DND-41 (cell line): ENCODE measurements around the gene UNCX.

Source experiments
- ATAC-seq: fragments of 200-7000 bp; cut with Tn5 transposase; 3 replicates; pipeline ENCODE4 v1.9.1; 2021; ENCODE audit warnings: low read depth; ENCODE audit not compliant: insufficient read depth
- DNase-seq: peaks from one replicate; pipeline ENCODE4 v3.0.0-alpha.2; 2020
- H2AFZ ChIP-seq: 2 replicates; pipeline ENCODE4 v1.6.0; 2012; ENCODE audit warnings: low read depth, low read length
- H3K27ac ChIP-seq: 2 replicates; pipeline ENCODE4 v1.5.1; 2012; ENCODE audit warnings: low read length, inconsistent platforms
- H3K27me3 ChIP-seq: fragments of 200-600 bp; sonication (generic); 2 replicates; pipeline ENCODE4 v1.6.0; 2012; ENCODE audit warnings: low read length, mild to moderate bottlenecking, inconsistent platforms; ENCODE audit not compliant: insufficient read depth, poor library complexity
- H3K36me3 ChIP-seq: 2 replicates; pipeline ENCODE4 v1.5.1; 2012; ENCODE audit warnings: low read length, inconsistent platforms; ENCODE audit not compliant: insufficient read depth
- H3K4me1 ChIP-seq: 2 replicates; pipeline ENCODE4 v1.5.1; 2012; ENCODE audit warnings: mild to moderate bottlenecking, low read length; ENCODE audit not compliant: insufficient read depth
- H3K4me2 ChIP-seq: 2 replicates; pipeline ENCODE4 v1.6.0; 2012; ENCODE audit warnings: mild to moderate bottlenecking, moderate library complexity, low read length, inconsistent platforms; ENCODE audit not compliant: insufficient read depth
- H3K4me3 ChIP-seq, 2 experiments: fragments of 200-600 bp in 1 of 2; shearing (Covaris generic) in 1 of 2; 2 replicates each; pipeline ENCODE4 v1.5.1; 2012 to 2016; ENCODE audit warnings: inconsistent platforms in 2 of 2, low read length in 2 of 2, mild to moderate bottlenecking in 2 of 2, low read depth in 1 of 2, moderate library complexity in 1 of 2
- H3K79me2 ChIP-seq: 2 replicates; pipeline ENCODE4 v1.6.0; 2012; ENCODE audit warnings: low read length, inconsistent platforms; ENCODE audit not compliant: insufficient read depth
- H3K9ac ChIP-seq: 2 replicates; pipeline ENCODE4 v1.6.0; 2012; ENCODE audit warnings: low read depth, mild to moderate bottlenecking, inconsistent platforms, low read length, moderate library complexity
- H3K9me3 ChIP-seq: 2 replicates; pipeline ENCODE4 v1.5.1; 2012; ENCODE audit warnings: low read length, moderate library complexity, mild to moderate bottlenecking, inconsistent platforms; ENCODE audit not compliant: insufficient read depth, severe bottlenecking
- H4K20me1 ChIP-seq: 2 replicates; pipeline ENCODE4 v1.6.0; 2012; ENCODE audit warnings: low read length; ENCODE audit not compliant: insufficient read depth
- CTCF ChIP-seq: IDR thresholded peaks from 2 replicates; pipeline ENCODE4 v1.5.1; 2012; ENCODE audit warnings: borderline replicate concordance, low read length, moderate library complexity, mild to moderate bottlenecking; ENCODE audit not compliant: poor library complexity, severe bottlenecking; ENCODE audit errors: extremely low read depth
- EZH2 ChIP-seq: IDR thresholded peaks from 3 replicates; pipeline ENCODE4 v1.6.1; 2012; ENCODE audit warnings: borderline replicate concordance, low read depth, mild to moderate bottlenecking, moderate library complexity, low read length, inconsistent platforms; ENCODE audit not compliant: severe bottlenecking

Gene UNCX

DNA sequence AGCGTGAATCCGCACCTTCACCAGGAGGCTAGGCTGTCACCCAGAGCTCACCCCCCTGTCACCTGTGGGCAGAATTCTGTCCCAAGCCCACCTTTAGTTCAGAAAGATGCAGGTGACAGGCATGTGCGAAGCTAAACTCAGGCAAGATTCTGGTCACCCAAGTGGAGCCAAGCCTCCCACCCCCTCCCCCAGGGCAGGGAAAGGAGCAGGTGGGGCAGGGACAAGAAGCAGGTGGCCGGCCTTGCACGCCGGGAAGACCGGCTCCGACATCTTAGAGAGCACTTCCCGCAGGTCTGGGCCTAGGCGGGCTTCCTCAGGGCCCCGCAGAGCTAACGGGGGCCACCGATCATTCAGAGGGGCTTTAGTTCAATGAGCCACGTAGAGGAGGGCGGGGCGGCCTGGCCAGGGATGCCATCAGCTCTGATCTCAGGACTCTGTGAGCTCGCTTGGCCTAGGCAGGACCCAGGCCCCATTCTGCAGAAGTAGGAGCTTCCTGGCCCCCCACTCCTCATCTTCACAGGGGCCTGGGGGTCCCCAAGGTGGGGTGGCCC, 19.9 kb downstream of the UNCX start:
- Histone ChIP-seq H3K9me3 (no peaks in the 10 kb centered on the region), H3K36me3 (no peaks in the 10 kb centered on the region), H3K4me1 (peaks cover 5% of the 10 kb centered on the region; the same call in 1 of the 2 replicates), H3K4me3 (no peak overlapping the region), H3K4me2 (no peak overlapping the region), H3K79me2 (no peaks in the 10 kb centered on the region), H4K20me1 (peaks cover 13% of the 10 kb centered on the region; the same call in 1 of the 2 replicates), H3K27ac (no peak overlapping the region), H2AFZ (no peak overlapping the region), H3K9ac (no peak overlapping the region), H3K27me3 (peaks cover 11% of the 10 kb centered on the region)
- ATAC-seq (no peak), DNase-seq (no peak)
- TF ChIP-seq EZH2 (no peak), CTCF (no peak)

DNA sequence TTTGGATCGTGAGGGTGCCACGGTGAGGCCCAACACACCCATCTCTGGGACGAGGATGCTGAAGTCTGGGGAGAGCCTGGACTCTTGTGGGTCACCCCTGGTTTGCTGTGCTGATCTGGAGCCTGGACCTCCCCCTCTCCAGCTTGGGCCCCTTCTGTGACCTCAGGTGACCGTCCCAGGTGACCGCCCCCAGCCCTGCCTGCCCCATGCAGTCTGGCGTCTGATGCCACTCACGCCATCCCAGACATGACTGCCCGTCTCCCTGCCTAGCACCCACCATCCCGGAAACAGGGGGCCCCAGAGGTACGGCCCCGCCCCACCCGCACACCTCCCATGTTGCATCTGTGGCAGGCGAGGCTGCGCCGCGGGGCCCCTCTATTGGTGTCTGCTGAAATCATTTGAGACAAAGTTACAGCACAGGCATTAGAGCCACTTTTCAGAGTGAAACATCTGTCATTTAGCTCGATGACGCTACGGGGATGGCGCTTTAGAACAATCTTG, 21.1 kb downstream of the UNCX start:
- Histone ChIP-seq H3K27ac (no peak overlapping the region), H3K9ac (no peak overlapping the region), H3K79me2 (no peaks in the 10 kb centered on the region), H3K27me3 (peaks cover 3% of the 10 kb centered on the region), H4K20me1 (0 out of 2 replicates have a peak, but pooled peaks cover 9% of the 10 kb centered on the region), H3K4me3 (no peak overlapping the region), H3K4me1 (no peaks in the 10 kb centered on the region), H3K4me2 (no peak overlapping the region), H3K9me3 (no peaks in the 10 kb centered on the region), H3K36me3 (no peaks in the 10 kb centered on the region), H2AFZ (no peak overlapping the region)
- TF ChIP-seq EZH2, result no peak
- no peak for DNase-seq
- no peak for ATAC-seq

DNA sequence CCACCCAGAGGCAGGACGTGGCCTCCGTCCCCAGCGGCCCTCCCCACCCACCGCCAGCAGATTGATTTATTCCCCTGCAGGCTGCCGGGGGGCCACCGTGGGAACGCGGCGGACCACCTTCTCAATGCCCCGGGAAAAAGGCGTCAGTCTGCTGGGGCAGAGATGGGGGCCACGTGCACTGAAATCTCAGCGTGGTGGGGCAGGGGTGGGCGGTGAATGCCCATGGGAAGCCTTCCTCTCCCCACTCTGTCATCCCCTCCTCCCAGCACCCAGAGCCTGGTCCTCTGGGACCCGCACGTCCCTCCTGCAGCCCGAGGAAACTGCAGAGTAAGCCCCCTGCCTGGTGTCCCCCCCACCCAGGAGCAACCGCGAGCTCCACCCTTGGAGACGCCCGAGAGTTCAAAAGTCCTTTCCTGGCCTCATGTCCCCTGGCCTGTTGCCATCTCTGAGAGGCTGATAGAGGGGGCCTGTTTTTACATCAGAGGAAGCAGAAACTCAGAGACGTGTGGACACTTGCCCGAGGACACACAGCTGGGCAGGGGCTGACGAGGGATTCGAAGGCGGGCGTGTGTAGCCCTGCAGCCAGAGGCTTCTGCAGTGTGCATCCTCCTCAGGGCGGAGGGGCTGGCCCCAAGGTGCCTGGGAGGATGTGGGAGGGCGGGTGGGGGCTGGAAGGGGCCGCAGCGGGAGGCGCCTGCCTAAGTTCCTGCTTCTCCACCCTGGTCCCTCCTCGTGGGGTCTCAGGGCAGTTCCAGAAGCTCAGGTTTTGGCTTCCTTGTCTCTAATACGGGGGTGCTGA, 21.8 kb downstream of the UNCX start:
- no peak for ATAC-seq

More for the DNA sequence above, 21.8 kb downstream of the UNCX start:
- Histone ChIP-seq H3K9ac (no peak overlapping the region), H3K79me2 (no peaks in the 10 kb centered on the region), H3K27ac (no peak overlapping the region), H3K36me3 (no peaks in the 10 kb centered on the region), H3K4me2 (no peak overlapping the region), H3K9me3 (no peaks in the 10 kb centered on the region), H3K4me3 (no peak overlapping the region), H2AFZ (no peak overlapping the region), H3K4me1 (no peaks in the 10 kb centered on the region), H3K27me3 (peaks cover 3% of the 10 kb centered on the region), H4K20me1 (0 out of 2 replicates have a peak, but pooled peaks cover 9% of the 10 kb centered on the region)
- no peak for DNase-seq
- TF ChIP-seq EZH2 (no peak), CTCF (no peak)
